ENCODE results near the gene MAP1LC3A.

MAP1LC3A gene

GRCh38 chr20:34574861-34575260 is 16.3 kb downstream of the MAP1LC3A start:
- no peaks in the 10 kb centered on the region for H3K36me3 ChIP-seq (ENCODE audit: control insufficient read depth, insufficient read depth, low read length)
- no peaks in the 10 kb centered on the region for H3K27me3 ChIP-seq (ENCODE audit: control insufficient read depth, insufficient read depth, low read length)
- no peaks in the 10 kb centered on the region for H3K9me3 ChIP-seq (ENCODE audit: control insufficient read depth, low read length)
- peaks cover 13% of the 10 kb centered on the region for H3K4me1 ChIP-seq (ENCODE audit: control insufficient read depth, insufficient read depth, low read length)
- no peak overlapping the region for H3K4me3 ChIP-seq (ENCODE audit: low read length)
- H3K9ac ChIP-seq (ENCODE audit: low read length), result no peak overlapping the region

- no peak overlapping the region for H3K9ac ChIP-seq (ENCODE audit: low read length)
- H3K27me3 ChIP-seq (ENCODE audit: control insufficient read depth, insufficient read depth, low read length), result no peaks in the 10 kb centered on the region
- no peaks in the 10 kb centered on the region for H3K9me3 ChIP-seq (ENCODE audit: control insufficient read depth, low read length)
- H3K4me1 ChIP-seq (ENCODE audit: control insufficient read depth, insufficient read depth, low read length), result peaks cover 17% of the 10 kb centered on the region
- H3K4me3 ChIP-seq (ENCODE audit: low read length), result no peak overlapping the region
- no peaks in the 10 kb centered on the region for H3K36me3 ChIP-seq (ENCODE audit: control insufficient read depth, insufficient read depth, low read length)
These were observed 16.8 kb downstream of the MAP1LC3A start for GRCh38 chr20:34575271-34575670.

GRCh38 chr20:34575756-34576155 is 17.2 kb downstream of the MAP1LC3A start:
- no peak overlapping the region for H3K9ac ChIP-seq (ENCODE audit: low read length)
- H3K4me1 ChIP-seq (ENCODE audit: control insufficient read depth, insufficient read depth, low read length), result peaks cover 22% of the 10 kb centered on the region
- H3K4me3 ChIP-seq (ENCODE audit: low read length), result no peak overlapping the region
- H3K36me3 ChIP-seq (ENCODE audit: control insufficient read depth, insufficient read depth, low read length), result no peaks in the 10 kb centered on the region
- no peaks in the 10 kb centered on the region for H3K9me3 ChIP-seq (ENCODE audit: control insufficient read depth, low read length)
- no peaks in the 10 kb centered on the region for H3K27me3 ChIP-seq (ENCODE audit: control insufficient read depth, insufficient read depth, low read length)

GRCh38 chr20:34577061-34577460 is 18.5 kb downstream of the MAP1LC3A start:
- Histone ChIP-seq H3K4me1 (ENCODE audit: control insufficient read depth, insufficient read depth, low read length) (peaks cover 25% of the 10 kb centered on the region), H3K9me3 (ENCODE audit: control insufficient read depth, low read length) (no peaks in the 10 kb centered on the region), H3K4me3 (ENCODE audit: low read length) (no peak overlapping the region), H3K9ac (ENCODE audit: low read length) (no peak overlapping the region), H3K27me3 (ENCODE audit: control insufficient read depth, insufficient read depth, low read length) (no peaks in the 10 kb centered on the region), H3K36me3 (ENCODE audit: control insufficient read depth, insufficient read depth, low read length) (no peaks in the 10 kb centered on the region)

GRCh38 chr20:34578025-34578424 is 19.5 kb downstream of the MAP1LC3A start:
- Histone ChIP-seq H3K36me3 (ENCODE audit: control insufficient read depth, insufficient read depth, low read length) (no peaks in the 10 kb centered on the region), H3K4me1 (ENCODE audit: control insufficient read depth, insufficient read depth, low read length) (peaks cover 35% of the 10 kb centered on the region), H3K9ac (ENCODE audit: low read length) (no peak overlapping the region), H3K9me3 (ENCODE audit: control insufficient read depth, low read length) (no peaks in the 10 kb centered on the region), H3K27me3 (ENCODE audit: control insufficient read depth, insufficient read depth, low read length) (no peaks in the 10 kb centered on the region), H3K4me3 (ENCODE audit: low read length) (no peak overlapping the region)

DNA sequence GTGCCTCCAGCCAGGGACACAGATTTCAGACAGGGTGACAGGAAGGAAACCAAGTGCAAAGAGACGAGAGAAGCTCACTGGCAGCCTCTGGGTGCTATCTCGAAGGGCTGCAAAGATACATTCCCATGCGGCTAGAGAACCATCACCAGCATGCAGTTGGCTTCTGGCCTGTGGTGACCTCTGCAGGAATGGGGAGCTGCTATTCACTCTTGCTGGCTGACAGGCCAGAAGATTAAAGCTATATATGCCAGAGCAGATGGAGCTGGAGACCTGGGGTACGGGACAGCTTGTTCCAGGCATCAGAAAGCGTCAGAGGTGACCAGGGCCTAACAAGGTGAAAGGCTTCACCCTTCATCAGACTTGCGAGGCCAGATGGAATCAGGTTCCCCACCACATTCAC is 20.0 kb downstream of the MAP1LC3A start:
- peaks cover 37% of the 10 kb centered on the region for H3K4me1 ChIP-seq (ENCODE audit: control insufficient read depth, insufficient read depth, low read length)
- H3K9me3 ChIP-seq (ENCODE audit: control insufficient read depth, low read length), result no peaks in the 10 kb centered on the region
- H3K27me3 ChIP-seq (ENCODE audit: control insufficient read depth, insufficient read depth, low read length), result no peaks in the 10 kb centered on the region
- no peak overlapping the region for H3K4me3 ChIP-seq (ENCODE audit: low read length)
- H3K36me3 ChIP-seq (ENCODE audit: control insufficient read depth, insufficient read depth, low read length), result no peaks in the 10 kb centered on the region
- H3K9ac ChIP-seq (ENCODE audit: low read length), result no peak overlapping the region

DNA sequence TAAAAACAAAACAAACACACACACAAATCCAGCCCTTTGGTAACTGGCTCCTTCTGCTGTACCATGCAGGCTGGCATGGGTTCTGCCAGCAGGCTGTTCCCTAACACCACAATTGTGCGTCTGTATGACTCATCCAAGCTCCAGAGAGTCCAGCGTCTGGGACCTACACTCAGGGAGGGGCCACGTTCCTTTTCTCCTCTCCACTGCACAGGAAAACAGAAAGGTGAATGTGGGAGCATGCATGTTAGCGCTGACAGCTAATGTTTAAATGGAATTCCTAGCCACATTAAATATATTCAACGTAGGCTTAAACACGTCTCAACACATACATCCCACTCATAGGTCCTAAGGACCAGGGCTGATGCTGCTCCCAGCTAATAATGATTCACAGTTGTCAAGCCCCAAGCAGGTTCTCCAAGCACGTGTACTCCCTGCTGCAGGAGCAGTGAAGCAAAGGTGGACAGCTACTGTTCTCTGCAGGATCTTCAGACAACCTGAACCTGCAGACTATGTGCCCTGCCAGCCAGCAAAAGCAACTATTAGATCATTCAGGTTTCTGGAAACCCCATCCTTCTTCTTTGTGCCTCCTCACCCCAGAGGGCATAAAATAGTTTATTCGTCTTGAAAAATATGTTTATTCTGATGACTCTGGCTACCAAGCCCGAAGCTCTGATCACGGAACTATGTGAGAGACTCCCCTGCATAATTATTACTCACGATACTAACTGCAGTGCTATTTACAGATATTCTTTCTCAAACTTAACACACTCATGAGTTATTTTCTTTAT is 20.9 kb downstream of the MAP1LC3A start:
- H3K27me3 ChIP-seq (ENCODE audit: control insufficient read depth, insufficient read depth, low read length), result no peaks in the 10 kb centered on the region
- peaks cover 37% of the 10 kb centered on the region for H3K4me1 ChIP-seq (ENCODE audit: control insufficient read depth, insufficient read depth, low read length)
- H3K9me3 ChIP-seq (ENCODE audit: control insufficient read depth, low read length), result no peaks in the 10 kb centered on the region
- no peak overlapping the region for H3K9ac ChIP-seq (ENCODE audit: low read length)
- no peaks in the 10 kb centered on the region for H3K36me3 ChIP-seq (ENCODE audit: control insufficient read depth, insufficient read depth, low read length)
- H3K4me3 ChIP-seq (ENCODE audit: low read length), result no peak overlapping the region

- Histone ChIP-seq H3K36me3 (ENCODE audit: control insufficient read depth, insufficient read depth, low read length) (no peaks in the 10 kb centered on the region), H3K4me3 (ENCODE audit: low read length) (no peak overlapping the region), H3K9me3 (ENCODE audit: control insufficient read depth, low read length) (no peaks in the 10 kb centered on the region), H3K27me3 (ENCODE audit: control insufficient read depth, insufficient read depth, low read length) (no peaks in the 10 kb centered on the region), H3K9ac (ENCODE audit: low read length) (no peak overlapping the region), H3K4me1 (ENCODE audit: control insufficient read depth, insufficient read depth, low read length) (peaks cover 37% of the 10 kb centered on the region)
These were observed 21.7 kb downstream of the MAP1LC3A start for GRCh38 chr20:34579979-34580940.

- peaks cover 37% of the 10 kb centered on the region for H3K4me1 ChIP-seq (ENCODE audit: control insufficient read depth, insufficient read depth, low read length)
- no peak overlapping the region for H3K9ac ChIP-seq (ENCODE audit: low read length)
- H3K36me3 ChIP-seq (ENCODE audit: control insufficient read depth, insufficient read depth, low read length), result no peaks in the 10 kb centered on the region
- no peaks in the 10 kb centered on the region for H3K27me3 ChIP-seq (ENCODE audit: control insufficient read depth, insufficient read depth, low read length)
- no peaks in the 10 kb centered on the region for H3K9me3 ChIP-seq (ENCODE audit: control insufficient read depth, low read length)
- no peak overlapping the region for H3K4me3 ChIP-seq (ENCODE audit: low read length)
These were observed 23.0 kb downstream of the MAP1LC3A start for GRCh38 chr20:34581341-34582184.

DNA sequence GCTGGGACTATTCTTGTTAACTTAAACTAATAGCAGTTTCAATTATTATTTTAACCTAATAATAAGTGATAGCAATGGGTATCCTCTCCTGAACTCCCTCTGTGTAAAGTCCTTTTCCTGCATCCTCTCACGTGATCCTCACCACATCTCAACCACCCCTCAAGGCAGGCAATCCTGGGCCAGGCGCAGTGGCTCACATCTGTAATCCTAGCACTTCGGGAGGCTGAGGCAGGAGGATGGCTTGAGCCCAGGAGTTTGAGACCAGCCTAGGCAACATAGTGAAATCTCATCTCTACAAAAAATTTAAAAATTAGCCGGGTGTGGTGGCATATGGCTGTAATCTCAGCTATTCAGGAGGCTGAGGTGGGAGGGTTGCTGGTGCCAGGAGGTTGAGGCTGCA is 23.7 kb downstream of the MAP1LC3A start:
- no peak overlapping the region for H3K9ac ChIP-seq (ENCODE audit: low read length)
- peaks cover 37% of the 10 kb centered on the region for H3K4me1 ChIP-seq (ENCODE audit: control insufficient read depth, insufficient read depth, low read length)
- H3K27me3 ChIP-seq (ENCODE audit: control insufficient read depth, insufficient read depth, low read length), result no peaks in the 10 kb centered on the region
- H3K4me3 ChIP-seq (ENCODE audit: low read length), result no peak overlapping the region
- H3K9me3 ChIP-seq (ENCODE audit: control insufficient read depth, low read length), result no peaks in the 10 kb centered on the region
- H3K36me3 ChIP-seq (ENCODE audit: control insufficient read depth, insufficient read depth, low read length), result no peaks in the 10 kb centered on the region

DNA sequence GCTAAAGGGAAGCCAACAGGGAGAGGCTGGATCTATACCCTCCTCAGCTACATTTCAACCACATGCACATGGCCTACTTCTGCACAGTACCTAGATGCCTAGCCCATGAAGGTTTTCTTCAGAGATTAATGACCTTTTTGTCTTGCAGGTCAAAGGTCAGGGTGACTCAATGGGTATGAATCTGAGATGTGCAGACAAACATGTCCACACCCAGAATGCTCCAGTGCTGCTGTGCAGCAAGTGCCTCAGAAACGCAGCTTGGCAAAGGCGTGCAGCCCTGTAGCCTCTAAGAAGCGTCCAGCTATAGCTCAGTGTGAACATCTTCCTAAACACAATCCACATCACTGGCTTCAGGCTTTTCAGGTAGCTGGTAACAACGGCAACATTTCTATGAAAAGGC is 24.4 kb downstream of the MAP1LC3A start:
- H3K9ac ChIP-seq (ENCODE audit: low read length), result no peak overlapping the region
- H3K36me3 ChIP-seq (ENCODE audit: control insufficient read depth, insufficient read depth, low read length), result no peaks in the 10 kb centered on the region
- H3K4me1 ChIP-seq (ENCODE audit: control insufficient read depth, insufficient read depth, low read length), result peaks cover 37% of the 10 kb centered on the region

More for the DNA sequence above, 24.4 kb downstream of the MAP1LC3A start:
- Histone ChIP-seq H3K9me3 (ENCODE audit: control insufficient read depth, low read length) (no peaks in the 10 kb centered on the region), H3K27me3 (ENCODE audit: control insufficient read depth, insufficient read depth, low read length) (no peaks in the 10 kb centered on the region), H3K4me3 (ENCODE audit: low read length) (no peak overlapping the region)
